ENCODE results near the gene DIS3.

DIS3 gene

DNA sequence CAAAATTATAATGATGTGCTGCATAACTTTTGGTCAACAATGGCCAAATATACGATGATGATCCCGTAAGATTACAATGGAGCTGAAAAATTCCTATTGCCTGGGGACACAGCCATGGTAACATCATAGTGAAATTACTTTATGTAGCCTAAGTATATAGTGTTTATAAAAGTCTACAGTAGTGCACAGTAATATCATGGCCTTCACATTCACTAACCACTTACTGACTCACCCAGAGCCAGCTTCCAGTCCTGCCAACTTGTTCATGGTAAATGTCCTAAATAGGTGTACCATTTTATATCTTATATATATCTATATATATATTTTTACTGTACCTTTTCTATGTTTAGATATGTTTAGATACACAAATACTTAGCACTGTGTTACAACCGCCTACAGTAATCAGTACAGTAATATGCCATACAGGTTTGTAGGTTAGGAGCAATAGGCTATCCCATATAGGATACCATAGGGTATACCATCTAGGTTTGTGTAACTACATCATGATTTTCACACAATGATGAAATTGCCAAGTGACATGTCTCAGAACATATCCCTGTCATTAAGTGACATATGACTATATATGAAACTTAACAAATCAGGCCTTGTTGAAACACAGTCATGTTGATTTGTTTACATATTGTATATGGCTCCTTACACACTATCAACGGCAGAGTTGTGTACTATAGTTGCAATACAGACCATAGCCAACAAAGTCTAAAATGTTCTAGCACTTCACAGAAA lies 23.7 kb downstream of the DIS3 start:
- no peak for DNase-seq (ENCODE audit: low read depth in 1 of 2, low spot score in 1 of 2)
- H3K27me3 ChIP-seq (ENCODE audit: insufficient read depth, poor library complexity, severe bottlenecking) = no peaks in the 10 kb centered on the region
- no peak overlapping the region for H3K27ac ChIP-seq (replicated peaks)
- TF ChIP-seq, protein P1, sequence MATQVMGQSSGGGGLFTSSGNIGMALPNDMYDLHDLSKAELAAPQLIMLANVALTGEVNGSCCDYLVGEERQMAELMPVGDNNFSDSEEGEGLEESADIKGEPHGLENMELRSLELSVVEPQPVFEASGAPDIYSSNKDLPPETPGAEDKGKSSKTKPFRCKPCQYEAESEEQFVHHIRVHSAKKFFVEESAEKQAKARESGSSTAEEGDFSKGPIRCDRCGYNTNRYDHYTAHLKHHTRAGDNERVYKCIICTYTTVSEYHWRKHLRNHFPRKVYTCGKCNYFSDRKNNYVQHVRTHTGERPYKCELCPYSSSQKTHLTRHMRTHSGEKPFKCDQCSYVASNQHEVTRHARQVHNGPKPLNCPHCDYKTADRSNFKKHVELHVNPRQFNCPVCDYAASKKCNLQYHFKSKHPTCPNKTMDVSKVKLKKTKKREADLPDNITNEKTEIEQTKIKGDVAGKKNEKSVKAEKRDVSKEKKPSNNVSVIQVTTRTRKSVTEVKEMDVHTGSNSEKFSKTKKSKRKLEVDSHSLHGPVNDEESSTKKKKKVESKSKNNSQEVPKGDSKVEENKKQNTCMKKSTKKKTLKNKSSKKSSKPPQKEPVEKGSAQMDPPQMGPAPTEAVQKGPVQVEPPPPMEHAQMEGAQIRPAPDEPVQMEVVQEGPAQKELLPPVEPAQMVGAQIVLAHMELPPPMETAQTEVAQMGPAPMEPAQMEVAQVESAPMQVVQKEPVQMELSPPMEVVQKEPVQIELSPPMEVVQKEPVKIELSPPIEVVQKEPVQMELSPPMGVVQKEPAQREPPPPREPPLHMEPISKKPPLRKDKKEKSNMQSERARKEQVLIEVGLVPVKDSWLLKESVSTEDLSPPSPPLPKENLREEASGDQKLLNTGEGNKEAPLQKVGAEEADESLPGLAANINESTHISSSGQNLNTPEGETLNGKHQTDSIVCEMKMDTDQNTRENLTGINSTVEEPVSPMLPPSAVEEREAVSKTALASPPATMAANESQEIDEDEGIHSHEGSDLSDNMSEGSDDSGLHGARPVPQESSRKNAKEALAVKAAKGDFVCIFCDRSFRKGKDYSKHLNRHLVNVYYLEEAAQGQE (IDR thresholded peaks at IDR 0.05; ENCODE audit: insufficient replicate concordance, low read depth) = no peak
- no peak for TF ChIP-seq POLR2AphosphoS5 (IDR thresholded peaks at IDR 0.05; ENCODE audit: low read depth)
- TF ChIP-seq SPI1 (IDR thresholded peaks at IDR 0.05; ENCODE audit: borderline replicate concordance, low read depth) = no peak
- TF ChIP-seq GABPA (IDR thresholded peaks at IDR 0.05; ENCODE audit: low read depth) = no peak
- no peak for TF ChIP-seq CTCF (IDR thresholded peaks at IDR 0.05; ENCODE audit: insufficient read depth, low read length)
- H3K4me3 ChIP-seq (replicated peaks; ENCODE audit: insufficient read depth, low read length) = no peak overlapping the region

DNA sequence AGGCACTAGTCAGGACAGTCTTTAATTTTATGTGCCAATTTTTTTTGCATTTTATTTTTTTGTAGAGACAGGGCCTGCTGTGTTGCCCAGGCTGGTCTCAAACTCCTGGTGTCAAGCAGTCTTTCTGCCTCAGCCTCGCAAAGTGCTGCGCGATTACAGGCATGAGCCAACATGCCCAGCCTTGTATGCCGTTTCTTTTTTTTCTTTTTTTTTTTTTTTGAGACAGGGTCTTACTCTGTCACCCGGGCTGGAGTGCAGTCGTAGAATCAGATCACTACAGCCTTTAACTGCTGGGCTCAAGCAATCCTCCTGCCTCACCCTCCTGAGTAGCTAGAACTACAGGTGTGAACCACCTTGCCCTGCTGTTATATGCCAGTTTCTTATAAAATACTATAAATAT lies 27.6 kb downstream of the DIS3 start:
- Histone ChIP-seq H3K4me3 (replicated peaks; ENCODE audit: insufficient read depth, low read length) (no peak overlapping the region), H3K27me3 (ENCODE audit: insufficient read depth, poor library complexity, severe bottlenecking) (no peaks in the 10 kb centered on the region), H3K27ac (replicated peaks) (no peak overlapping the region)
- TF ChIP-seq SPI1 (IDR thresholded peaks at IDR 0.05; ENCODE audit: borderline replicate concordance, low read depth) (no peak), CTCF (IDR thresholded peaks at IDR 0.05; ENCODE audit: insufficient read depth, low read length) (no peak), GABPA (IDR thresholded peaks at IDR 0.05; ENCODE audit: low read depth) (no peak), POLR2AphosphoS5 (IDR thresholded peaks at IDR 0.05; ENCODE audit: low read depth) (no peak)
- TF ChIP-seq, protein P1 (IDR thresholded peaks at IDR 0.05; ENCODE audit: insufficient replicate concordance, low read depth) = no peak
- DNase-seq (ENCODE audit: low read depth in 1 of 2, low spot score in 1 of 2) = no peak

GRCh38 chr13:72751220-72751619 lies 30.5 kb downstream of the DIS3 start:
- TF ChIP-seq, protein P1 (IDR thresholded peaks at IDR 0.05; ENCODE audit: insufficient replicate concordance, low read depth) = no peak
- TF ChIP-seq CTCF (IDR thresholded peaks at IDR 0.05; ENCODE audit: insufficient read depth, low read length) (no peak), SPI1 (IDR thresholded peaks at IDR 0.05; ENCODE audit: borderline replicate concordance, low read depth) (no peak), GABPA (IDR thresholded peaks at IDR 0.05; ENCODE audit: low read depth) (no peak), POLR2AphosphoS5 (IDR thresholded peaks at IDR 0.05; ENCODE audit: low read depth) (no peak)
- DNase-seq (ENCODE audit: low read depth in 1 of 2, low spot score in 1 of 2) = no peak
- no peak overlapping the region for H3K4me3 ChIP-seq (replicated peaks; ENCODE audit: insufficient read depth, low read length)

More at GRCh38 chr13:72751220-72751619, 30.5 kb downstream of the DIS3 start:
- no peaks in the 10 kb centered on the region for H3K27me3 ChIP-seq (ENCODE audit: insufficient read depth, poor library complexity, severe bottlenecking)
- no peak overlapping the region for H3K27ac ChIP-seq (replicated peaks)

Data from HL-60 (cell line).